ENCODE measurements around the gene ANKRD55.
"Not testable (repeated sequence)": the region's sequence is repeated elsewhere in the genome, so short reads cannot be mapped to it uniquely, and the experiment has no call there.

Gene ANKRD55

GRCh38 chr5:56142614-56143372 is 90.3 kb downstream of the ANKRD55 start:
- DNase-seq, result no peak

- no peak for DNase-seq
Observed at GRCh38 chr5:56142233-56142613, 90.9 kb downstream of the ANKRD55 start.

- DNase-seq, result no peak
Observed at GRCh38 chr5:56140073-56140472, 93.1 kb downstream of the ANKRD55 start.

GRCh38 chr5:56130664-56131063 is 102.5 kb downstream of the ANKRD55 start:
- no peak for DNase-seq

- DNase-seq, result no peak
Observed at GRCh38 chr5:56129288-56129687, 103.8 kb downstream of the ANKRD55 start.

GRCh38 chr5:56128113-56128512 is 105.0 kb downstream of the ANKRD55 start:
- peak in 1 of 14 donors; percentile 20 for DNase-seq

- no peak for DNase-seq
Observed at GRCh38 chr5:56126487-56127179, 106.5 kb downstream of the ANKRD55 start.

- DNase-seq, result no peak
Observed at GRCh38 chr5:56123531-56124243, 109.4 kb downstream of the ANKRD55 start.

- not testable (repeated sequence) for DNase-seq
Observed at GRCh38 chr5:56122360-56122985, 110.7 kb downstream of the ANKRD55 start.

GRCh38 chr5:56119050-56119449 is 114.1 kb downstream of the ANKRD55 start:
- DNase-seq, result no peak

GRCh38 chr5:56116599-56117141 is 116.5 kb downstream of the ANKRD55 start:
- DNase-seq, result no peak

- no peak for DNase-seq
Observed at GRCh38 chr5:56115589-56115988, 117.5 kb downstream of the ANKRD55 start.

- no peak for DNase-seq
Observed at GRCh38 chr5:56112526-56113121, 120.5 kb downstream of the ANKRD55 start.

- DNase-seq, result no peak
Observed at GRCh38 chr5:56111404-56111781, 121.7 kb downstream of the ANKRD55 start.

GRCh38 chr5:56110646-56111403 is 122.3 kb downstream of the ANKRD55 start:
- DNase-seq, result no peak

- no peak for DNase-seq
Observed at GRCh38 chr5:56108246-56108645, 124.9 kb downstream of the ANKRD55 start.

GRCh38 chr5:56106837-56107236 is 126.3 kb downstream of the ANKRD55 start:
- no peak for DNase-seq

GRCh38 chr5:56105511-56106291 is 127.4 kb downstream of the ANKRD55 start:
- peak in 2 of 14 donors; percentile 5 to 17 for DNase-seq

- no peak for DNase-seq
Observed at GRCh38 chr5:56102889-56103288, 130.2 kb downstream of the ANKRD55 start.

GRCh38 chr5:56102207-56102606 is 130.9 kb downstream of the ANKRD55 start:
- not testable (repeated sequence) for DNase-seq

- no peak for DNase-seq
Observed at GRCh38 chr5:56101180-56101579, 131.9 kb downstream of the ANKRD55 start.
